HG03139 (cell line): ENCODE results near the gene USP13.
"Not testable (repeated sequence)": the region's sequence is repeated elsewhere in the genome, so short reads cannot be mapped to it uniquely, and the experiment has no call there.

Experiments used
- ATAC-seq: cut with Tn5 transposase; IDR thresholded peaks from one replicate; pipeline ENCODE4 v1.9.1; 2021; ENCODE audit not compliant: unreplicated experiment

USP13 gene

GRCh38 chr3:179652447-179653095 is at the start of gene USP13:
Gene USP13, plus strand, starts transcription at chr3:179653040. Its CDS starts 186 bp downstream, at chr3:179653226.
- peak; percentile 67 for ATAC-seq

- ATAC-seq, result no peak
Observed at GRCh38 chr3:179603321-179603720, 49.5 kb upstream of the USP13 start.

GRCh38 chr3:179603831-179604230 is 49.0 kb upstream of the USP13 start:
- ATAC-seq, result no peak

- ATAC-seq, result peak; percentile 97
Observed at GRCh38 chr3:179604321-179605078, 48.3 kb upstream of the USP13 start, which contains the start of the genes MRPL47 and NDUFB5. Gene MRPL47, minus strand, starts transcription at chr3:179604638. Its CDS starts 14 bp downstream, at chr3:179604624. Gene NDUFB5, plus strand, starts transcription at chr3:179604794. Its CDS starts 22 bp downstream, at chr3:179604816.

GRCh38 chr3:179606534-179607085 is 46.2 kb upstream of the USP13 start:
- ATAC-seq, result no peak

GRCh38 chr3:179608931-179609720 is 43.7 kb upstream of the USP13 start:
- ATAC-seq, result peak; percentile 37

GRCh38 chr3:179610066-179610465 is 42.8 kb upstream of the USP13 start:
- no peak for ATAC-seq

GRCh38 chr3:179613807-179614206 is 39.0 kb upstream of the USP13 start:
- ATAC-seq, result no peak

GRCh38 chr3:179615458-179616173 is 37.2 kb upstream of the USP13 start:
- ATAC-seq, result no peak

GRCh38 chr3:179622023-179622422 is 30.8 kb upstream of the USP13 start:
- no peak for ATAC-seq

- no peak for ATAC-seq
Observed at GRCh38 chr3:179624451-179624850, 28.4 kb upstream of the USP13 start.

GRCh38 chr3:179630753-179631451 is 21.9 kb upstream of the USP13 start:
- ATAC-seq, result no peak

- ATAC-seq, result no peak
Observed at GRCh38 chr3:179640469-179640868, 12.4 kb upstream of the USP13 start.

GRCh38 chr3:179642871-179643270 is 10.0 kb upstream of the USP13 start:
- no peak for ATAC-seq

GRCh38 chr3:179643837-179644236 is 9.0 kb upstream of the USP13 start:
- ATAC-seq, result not testable (repeated sequence)

- no peak for ATAC-seq
Observed at GRCh38 chr3:179646177-179646576, 6.7 kb upstream of the USP13 start.

GRCh38 chr3:179651687-179652446 is 973 bp upstream of the USP13 start:
- no peak for ATAC-seq

- ATAC-seq, result peak; percentile 52
Observed at GRCh38 chr3:179653096-179653797, 407 bp downstream of the USP13 start.

- ATAC-seq, result no peak
Observed at GRCh38 chr3:179655236-179655635, 2.4 kb downstream of the USP13 start.
